Measurements from ENCODE around the gene PSME3IP1. TPM values are rescaled to one million over a fixed set of nuclear protein-coding genes. Genes with fewer than 3 reads are reported as not detected.

The PSME3IP1 gene
- total and polyA plus RNA-seq, 9 of the 15 experiments (the other 6 are each of a cell fraction or from before 2014, with no cell fraction given), result 63.8 to 187 (median 142) TPM

- TF ChIP-seq ZNF165 (CRISPR knock-in tag; IDR thresholded peaks at IDR 0.05; ENCODE audit: borderline replicate concordance) (no peak), PKNOX1 (IDR thresholded peaks at IDR 0.05) (peak; percentile 93), E2F4 (CRISPR knock-in tag; IDR thresholded peaks at IDR 0.05; ENCODE audit: low read depth) (no peak), PHF21A (IDR thresholded peaks at IDR 0.05; ENCODE audit: borderline replicate concordance, low read depth) (no peak), MAFG (tag; conservative IDR thresholded peaks at IDR 0.05) (no peak), SMARCA4 (IDR thresholded peaks at IDR 0.05) (no peak), NBN (IDR thresholded peaks at IDR 0.05; ENCODE audit: low read depth) (no peak), SRF (CRISPR knock-in tag; IDR thresholded peaks at IDR 0.05) (no peak), ELK1 (CRISPR knock-in tag; IDR thresholded peaks at IDR 0.05) (no peak), RBM22 (IDR thresholded peaks at IDR 0.05; ENCODE audit: low read depth, low read length, poor library complexity, severe bottlenecking) (no peak), RUNX1 (IDR thresholded peaks at IDR 0.05; ENCODE audit: low read depth) (no peak), CBFA2T3 (IDR thresholded peaks at IDR 0.05) (no peak), HMGXB4 (CRISPR knock-in tag; IDR thresholded peaks at IDR 0.05) (no peak), ZNF347 (CRISPR knock-in tag; IDR thresholded peaks at IDR 0.05; ENCODE audit: low read depth) (no peak), EZH2 (IDR thresholded peaks at IDR 0.05; ENCODE audit: borderline replicate concordance, low read depth, low read length) (no peak), RBM25 (IDR thresholded peaks at IDR 0.05; ENCODE audit: low read depth, low read length, severe bottlenecking) (peak; percentile 71), ESRRB (CRISPR knock-in tag; IDR thresholded peaks at IDR 0.05; ENCODE audit: borderline replicate concordance) (peak; percentile 62; the same call in 1 of the 2 replicates), YY1 (IDR thresholded peaks at IDR 0.05; ENCODE audit: borderline replicate concordance in 1 of 3, control insufficient read depth in 1 of 3, extremely low read depth in 1 of 3, insufficient read depth in 3 of 3, insufficient read length in 1 of 3, insufficient replicate concordance in 2 of 3, low read depth in 1 of 3, low read length in 2 of 3) (peak; percentile 62 to 95 (median 92)), GTF2F1 (IDR thresholded peaks at IDR 0.05; ENCODE audit: low read depth, low read length) (no peak), ZNF282 (CRISPR knock-in tag; IDR thresholded peaks at IDR 0.05) (no peak), ZNF23 (CRISPR knock-in tag; IDR thresholded peaks at IDR 0.05) (no peak), HDAC1 (IDR thresholded peaks at IDR 0.05) (peak in 1 of 2 experiments; percentile 82; a peak in 2 of 4 replicates), LARP7 (IDR thresholded peaks at IDR 0.05) (no peak), POLR2AphosphoS2 (IDR thresholded peaks at IDR 0.05; ENCODE audit: low read length) (no peak)
Observed at GRCh38 chr16:57185945-57186871, at the start of gene PSME3IP1, which contains the start of gene RSPRY1 (continued).

Measured in K562 (cell line).